ENCODE measurements around the gene ADGRD2.
A peak's percentile ranks its signal among the peaks of the same experiment; 100 is the strongest.

The ADGRD2 gene

DNA sequence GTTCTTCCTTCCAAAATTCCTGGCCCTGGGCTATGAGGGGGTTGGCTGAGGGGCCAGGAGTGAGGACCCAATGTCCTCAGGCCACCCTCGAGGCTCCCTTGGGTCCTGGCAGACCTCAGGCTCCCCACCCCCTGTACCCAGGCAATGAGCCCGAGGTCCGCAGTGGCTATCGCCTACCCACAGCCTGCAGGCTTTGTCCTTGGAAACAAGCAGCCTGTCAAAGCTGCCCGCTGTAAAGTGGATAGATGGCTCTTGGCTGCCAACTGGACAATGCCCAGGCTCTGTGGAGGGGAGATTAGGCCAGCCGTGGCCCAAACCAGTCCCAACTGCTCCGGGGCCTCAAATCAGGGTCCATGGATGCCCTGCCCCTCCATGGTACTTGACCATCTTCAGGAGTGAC is 2.2 kb upstream of the ADGRD2 start:
- Mint-ChIP-seq H3K4me3 (no peak overlapping the region), H3K9me3 (no peaks in the 10 kb centered on the region), H3K27me3 (peaks cover 51% of the 10 kb centered on the region), H3K27ac (no peak overlapping the region), H3K4me1 (peaks cover 14% of the 10 kb centered on the region)
- DNase-seq (no peak), ATAC-seq (no peak)

DNA sequence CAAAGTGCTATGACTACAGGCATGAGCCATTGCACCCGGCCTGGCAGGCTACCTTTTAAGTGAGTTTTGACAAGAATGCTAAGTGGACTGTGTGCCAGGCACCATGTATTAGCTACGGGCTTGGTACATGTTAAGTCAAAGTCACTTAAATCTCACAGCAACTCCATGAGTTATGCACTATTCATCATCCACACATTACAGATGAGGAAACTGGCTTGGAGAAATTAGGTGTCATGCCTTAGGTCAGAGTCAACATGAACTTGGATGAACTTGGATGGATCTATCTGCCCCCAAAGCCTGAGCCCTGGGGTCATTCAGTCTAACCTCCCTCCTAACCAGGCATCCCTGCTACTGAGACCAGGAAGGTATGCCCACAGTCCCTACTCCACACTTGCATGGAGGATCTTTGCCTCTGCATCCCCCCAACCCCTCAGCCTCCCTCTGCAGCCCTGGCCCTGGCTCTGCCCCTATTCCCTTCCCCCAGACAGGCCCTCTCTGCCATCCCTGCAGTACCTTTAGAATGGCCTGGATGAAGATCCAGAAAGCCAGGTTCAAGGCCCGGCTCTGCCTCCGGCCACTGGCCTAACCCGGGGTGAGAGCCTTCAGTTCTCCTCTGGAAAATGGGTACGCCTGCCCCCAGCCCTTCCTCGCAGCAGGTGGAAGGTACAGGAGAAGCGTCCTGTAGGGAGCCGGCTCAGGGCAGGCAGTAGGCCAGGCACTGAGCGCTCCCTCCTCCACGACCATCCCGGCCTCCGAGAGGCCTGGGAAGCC is 685 bp upstream of the ADGRD2 start:
- H3K27me3 Mint-ChIP-seq = peaks cover 51% of the 10 kb centered on the region
- H3K4me3 Mint-ChIP-seq = no peak overlapping the region
- ATAC-seq (no peak), DNase-seq (no peak)
- peaks cover 14% of the 10 kb centered on the region for H3K4me1 Mint-ChIP-seq
- H3K9me3 Mint-ChIP-seq = no peaks in the 10 kb centered on the region
- no peak overlapping the region for H3K27ac Mint-ChIP-seq

DNA sequence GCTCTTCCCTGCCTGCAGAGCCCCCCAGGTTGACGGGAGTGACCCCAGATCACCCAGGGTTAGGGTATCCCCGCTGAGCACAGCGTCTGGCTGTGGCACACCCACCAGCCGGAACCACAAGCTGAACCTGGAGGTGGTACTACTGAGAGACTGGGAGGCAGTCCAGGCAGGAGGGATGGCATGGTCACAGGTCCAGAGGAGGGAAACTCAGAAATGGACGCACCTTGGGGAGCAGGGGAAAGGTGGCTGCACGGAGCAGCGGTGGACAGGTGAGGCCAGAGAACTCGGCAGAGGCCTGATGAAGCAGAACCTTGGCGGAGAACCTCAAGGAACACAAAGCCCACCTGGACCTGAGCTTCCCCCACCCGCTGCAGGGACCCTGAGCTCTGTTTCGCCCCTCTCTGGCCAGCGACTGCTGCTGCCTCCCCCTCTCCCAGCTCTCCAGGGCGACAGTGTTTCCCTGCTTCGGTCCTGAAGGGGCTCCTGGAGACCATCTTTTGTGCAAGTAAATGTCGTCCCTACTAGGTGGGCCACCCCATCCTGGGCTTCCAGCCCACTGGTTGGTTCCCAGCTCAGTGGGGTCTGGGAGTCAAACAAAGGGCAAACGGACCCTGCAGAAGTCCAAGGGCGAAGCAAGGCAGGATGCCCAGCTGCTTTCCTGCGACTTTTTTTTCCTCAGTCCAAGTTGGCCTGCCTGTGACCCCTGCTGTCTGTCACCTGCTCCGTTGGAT is 845 bp downstream of the ADGRD2 start:
- peak overlapping the region in 1 of 2 donors; percentile 72 for H3K4me3 Mint-ChIP-seq
- no peaks in the 10 kb centered on the region for H3K9me3 Mint-ChIP-seq
- peaks cover 14% of the 10 kb centered on the region for H3K4me1 Mint-ChIP-seq
- H3K27me3 Mint-ChIP-seq = peaks cover 51% of the 10 kb centered on the region
- H3K27ac Mint-ChIP-seq = no peak overlapping the region
- DNase-seq (no peak), ATAC-seq (no peak)

DNA sequence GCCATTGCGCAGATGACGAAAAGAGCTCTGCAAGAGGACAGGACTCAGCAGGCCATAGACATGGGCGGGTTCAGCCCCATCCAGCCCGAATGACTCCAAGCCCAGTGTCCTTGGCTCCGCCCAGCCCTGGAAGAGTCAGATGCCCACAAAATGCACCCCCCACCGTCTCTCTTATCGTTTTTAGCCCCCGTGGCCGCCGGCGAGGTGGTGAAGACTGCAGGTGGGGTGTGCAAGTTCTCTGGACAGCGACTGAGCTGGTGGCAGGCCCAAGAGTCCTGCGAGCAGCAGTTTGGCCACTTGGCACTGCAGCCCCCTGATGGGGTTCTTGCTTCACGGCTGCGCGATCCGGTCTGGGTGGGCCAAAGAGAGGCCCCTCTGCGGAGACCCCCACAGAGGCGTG is 2.1 kb downstream of the ADGRD2 start:
- peaks cover 51% of the 10 kb centered on the region for H3K27me3 Mint-ChIP-seq
- ATAC-seq (no peak), DNase-seq (no peak)
- H3K4me3 Mint-ChIP-seq = no peak overlapping the region
- no peak overlapping the region for H3K27ac Mint-ChIP-seq
- H3K9me3 Mint-ChIP-seq = no peaks in the 10 kb centered on the region
- peaks cover 14% of the 10 kb centered on the region for H3K4me1 Mint-ChIP-seq

DNA sequence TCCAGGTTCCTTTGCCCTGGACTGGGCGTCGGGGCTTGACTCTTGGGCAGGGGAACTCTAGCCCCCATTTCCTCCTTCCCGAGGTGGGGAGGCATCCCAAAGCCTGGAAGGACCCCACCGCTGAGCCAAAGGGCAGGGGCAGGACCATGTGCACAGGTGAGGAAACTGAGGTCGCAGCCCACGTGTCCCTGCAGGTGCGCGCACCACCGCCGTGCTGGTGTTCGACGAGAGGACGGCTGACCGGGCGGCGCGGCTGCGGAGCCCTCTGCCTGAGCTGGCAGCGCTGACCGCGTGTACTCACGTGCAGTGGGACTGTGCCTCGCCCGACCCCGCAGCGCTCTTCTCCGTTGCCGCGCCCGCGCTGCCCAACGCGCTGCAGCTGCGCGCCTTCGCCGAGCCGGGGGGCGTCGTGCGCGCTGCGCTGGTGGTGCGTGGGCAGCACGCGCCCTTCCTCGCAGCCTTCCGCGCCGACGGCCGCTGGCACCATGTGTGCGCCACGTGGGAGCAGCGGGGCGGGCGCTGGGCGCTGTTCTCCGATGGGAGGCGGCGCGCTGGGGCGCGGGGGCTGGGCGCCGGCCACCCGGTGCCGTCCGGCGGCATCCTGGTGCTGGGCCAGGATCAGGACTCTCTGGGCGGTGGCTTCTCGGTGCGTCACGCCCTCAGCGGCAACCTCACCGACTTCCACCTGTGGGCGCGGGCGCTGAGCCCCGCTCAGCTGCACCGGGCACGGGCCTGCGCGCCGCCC is 2.8 kb downstream of the ADGRD2 start:
- DNase-seq = no peak
- no peak for ATAC-seq
- Mint-ChIP-seq H3K27ac (no peak overlapping the region), H3K4me1 (peaks cover 14% of the 10 kb centered on the region), H3K9me3 (no peaks in the 10 kb centered on the region), H3K4me3 (no peak overlapping the region), H3K27me3 (peaks cover 50% of the 10 kb centered on the region)

DNA sequence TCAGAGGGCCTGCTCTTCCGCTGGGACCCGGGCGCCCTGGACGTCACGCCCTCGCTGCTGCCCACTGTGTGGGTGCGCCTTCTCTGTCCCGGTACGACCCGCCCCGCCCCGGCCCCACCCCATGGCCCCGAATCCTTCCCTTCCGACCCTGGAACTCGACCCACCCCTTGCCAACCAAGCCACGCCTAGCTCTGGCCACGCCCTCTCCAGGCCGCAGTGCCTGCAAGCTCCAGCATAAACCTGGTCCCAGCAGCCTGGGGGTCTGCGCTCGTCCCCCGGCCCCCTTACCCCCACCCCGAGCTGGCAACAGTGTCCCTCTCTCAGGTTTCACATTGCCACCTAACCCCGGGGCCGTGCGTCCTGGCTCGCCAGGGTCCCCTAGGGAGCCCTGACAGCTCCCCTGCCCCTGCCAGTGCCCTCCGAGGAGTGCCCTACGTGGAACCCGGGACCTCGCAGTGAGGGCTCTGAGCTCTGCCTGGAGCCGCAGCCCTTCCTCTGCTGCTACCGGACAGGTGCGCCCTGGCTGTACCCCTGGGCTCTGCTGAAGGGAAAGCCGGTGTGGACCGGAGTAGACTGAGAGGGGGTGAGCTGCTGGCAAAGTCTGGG is 3.4 kb downstream of the ADGRD2 start:
- H3K27me3 Mint-ChIP-seq = peaks cover 43% of the 10 kb centered on the region
- peaks cover 14% of the 10 kb centered on the region for H3K4me1 Mint-ChIP-seq
- H3K9me3 Mint-ChIP-seq = no peaks in the 10 kb centered on the region
- ATAC-seq (no peak), DNase-seq (no peak)
- no peak overlapping the region for H3K4me3 Mint-ChIP-seq
- no peak overlapping the region for H3K27ac Mint-ChIP-seq

DNA sequence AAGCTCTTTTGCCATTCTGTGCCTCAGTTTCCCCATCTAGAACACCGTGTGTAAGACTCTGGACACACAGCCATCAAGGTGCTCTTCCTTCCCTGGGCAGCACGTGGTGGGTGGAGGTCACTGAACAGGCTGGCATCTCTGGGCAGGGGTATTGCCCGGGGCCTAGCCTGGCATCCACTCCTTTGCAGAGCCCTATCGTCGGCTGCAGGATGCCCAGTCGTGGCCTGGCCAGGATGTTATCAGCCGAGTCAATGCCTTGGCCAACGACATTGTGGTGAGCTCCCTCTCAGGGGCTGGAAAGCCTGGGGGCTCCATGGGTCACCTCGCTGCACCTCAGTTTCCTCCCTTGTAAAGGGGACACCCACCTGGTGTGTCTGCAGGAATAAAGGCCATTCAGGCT is 4.0 kb downstream of the ADGRD2 start:
- no peak for ATAC-seq
- Mint-ChIP-seq H3K27me3 (peaks cover 37% of the 10 kb centered on the region), H3K4me1 (peaks cover 14% of the 10 kb centered on the region), H3K27ac (no peak overlapping the region), H3K9me3 (no peaks in the 10 kb centered on the region), H3K4me3 (no peak overlapping the region)
- no peak for DNase-seq

DNA sequence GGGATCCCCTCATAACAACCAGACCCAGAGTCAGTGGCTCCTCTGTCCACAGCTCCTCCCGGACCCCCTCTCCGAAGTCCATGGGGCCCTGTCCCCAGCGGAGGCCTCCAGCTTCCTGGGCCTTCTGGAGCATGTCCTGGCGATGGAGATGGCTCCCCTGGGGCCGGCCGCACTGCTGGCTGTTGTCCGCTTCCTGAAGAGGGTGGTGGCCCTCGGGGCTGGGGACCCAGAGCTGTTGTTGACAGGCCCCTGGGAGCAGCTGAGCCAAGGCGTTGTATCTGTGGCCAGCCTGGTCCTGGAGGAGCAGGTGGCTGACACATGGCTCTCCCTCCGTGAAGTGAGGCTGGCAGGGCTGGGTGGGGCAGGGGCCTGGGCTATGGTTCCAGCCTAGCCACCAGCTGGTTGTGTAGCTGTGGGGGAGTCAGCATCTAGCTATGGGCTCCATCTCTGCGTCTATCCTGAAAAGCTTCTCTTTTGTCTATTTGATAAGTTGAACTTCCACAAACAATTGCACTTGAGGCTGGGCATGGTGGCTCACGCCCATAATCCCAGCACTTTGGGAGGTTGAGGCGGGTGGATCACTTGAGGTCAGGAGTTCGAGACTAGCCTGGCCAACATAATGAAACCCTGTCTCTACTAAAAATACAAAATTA is 4.7 kb downstream of the ADGRD2 start:
- peaks cover 31% of the 10 kb centered on the region for H3K27me3 Mint-ChIP-seq

DNA sequence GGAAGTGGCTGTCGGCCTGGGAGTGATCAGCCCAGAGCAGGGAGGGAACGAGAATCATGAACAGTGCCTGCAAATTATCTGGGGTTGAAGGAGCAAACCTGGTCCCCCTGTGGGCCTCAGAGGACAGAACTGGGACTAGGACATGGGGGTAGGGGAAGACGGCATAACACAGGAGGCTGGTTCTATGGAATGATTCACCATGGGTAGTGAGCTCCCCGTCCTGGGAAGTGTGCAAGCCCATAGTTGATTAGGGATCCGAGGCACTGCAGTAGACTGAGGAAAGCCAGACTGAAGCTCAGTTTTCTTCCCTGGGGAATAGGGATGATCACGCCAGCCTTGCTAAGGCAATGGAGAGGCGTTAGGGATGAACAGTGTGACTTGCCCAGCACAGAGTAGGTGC is 5.6 kb downstream of the ADGRD2 start:
- Mint-ChIP-seq H3K4me1 (peaks cover 7% of the 10 kb centered on the region), H3K27ac (no peak overlapping the region), H3K9me3 (no peaks in the 10 kb centered on the region), H3K27me3 (peaks cover 22% of the 10 kb centered on the region), H3K4me3 (no peak overlapping the region)
- no peak for DNase-seq
- ATAC-seq = no peak

More for the DNA sequence above, 4.7 kb downstream of the ADGRD2 start:
- H3K9me3 Mint-ChIP-seq = no peaks in the 10 kb centered on the region
- no peak overlapping the region for H3K27ac Mint-ChIP-seq
- DNase-seq (no peak), ATAC-seq (no peak)
- H3K4me3 Mint-ChIP-seq = no peak overlapping the region
- peaks cover 14% of the 10 kb centered on the region for H3K4me1 Mint-ChIP-seq

DNA sequence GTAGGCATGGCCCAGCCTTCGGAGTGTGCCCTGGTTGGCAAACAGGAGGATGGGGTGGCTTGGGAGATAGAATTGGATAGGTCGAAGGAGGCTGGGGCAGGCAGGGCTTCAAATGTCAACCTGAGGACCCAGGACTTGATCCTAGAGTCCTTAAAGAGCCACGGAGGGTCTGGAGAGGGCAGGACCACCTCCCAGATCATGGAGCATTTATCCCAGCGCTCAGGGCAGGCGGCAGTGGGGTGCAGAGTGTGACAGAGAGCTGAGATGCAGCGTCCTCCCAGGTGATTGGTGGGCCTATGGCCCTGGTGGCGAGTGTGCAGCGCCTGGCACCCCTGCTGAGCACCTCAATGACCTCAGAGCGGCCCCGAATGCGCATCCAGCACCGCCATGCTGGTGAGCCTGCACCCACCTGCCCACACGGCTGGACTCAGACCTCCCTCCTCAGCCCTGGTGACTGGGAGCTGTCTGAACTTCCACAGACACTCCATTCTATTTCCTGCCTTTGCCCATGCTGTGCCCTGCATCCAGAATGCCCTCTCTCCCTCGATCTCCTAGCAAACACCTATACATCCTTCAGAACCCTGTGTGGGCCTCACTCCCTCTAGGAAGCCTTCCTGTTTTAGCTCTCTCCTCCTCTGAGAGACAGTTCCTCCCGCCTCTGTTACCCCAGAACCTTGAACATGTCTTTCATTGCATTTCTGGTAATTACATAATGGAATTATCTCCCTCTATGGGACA is 6.3 kb downstream of the ADGRD2 start:
- no peak for DNase-seq

DNA sequence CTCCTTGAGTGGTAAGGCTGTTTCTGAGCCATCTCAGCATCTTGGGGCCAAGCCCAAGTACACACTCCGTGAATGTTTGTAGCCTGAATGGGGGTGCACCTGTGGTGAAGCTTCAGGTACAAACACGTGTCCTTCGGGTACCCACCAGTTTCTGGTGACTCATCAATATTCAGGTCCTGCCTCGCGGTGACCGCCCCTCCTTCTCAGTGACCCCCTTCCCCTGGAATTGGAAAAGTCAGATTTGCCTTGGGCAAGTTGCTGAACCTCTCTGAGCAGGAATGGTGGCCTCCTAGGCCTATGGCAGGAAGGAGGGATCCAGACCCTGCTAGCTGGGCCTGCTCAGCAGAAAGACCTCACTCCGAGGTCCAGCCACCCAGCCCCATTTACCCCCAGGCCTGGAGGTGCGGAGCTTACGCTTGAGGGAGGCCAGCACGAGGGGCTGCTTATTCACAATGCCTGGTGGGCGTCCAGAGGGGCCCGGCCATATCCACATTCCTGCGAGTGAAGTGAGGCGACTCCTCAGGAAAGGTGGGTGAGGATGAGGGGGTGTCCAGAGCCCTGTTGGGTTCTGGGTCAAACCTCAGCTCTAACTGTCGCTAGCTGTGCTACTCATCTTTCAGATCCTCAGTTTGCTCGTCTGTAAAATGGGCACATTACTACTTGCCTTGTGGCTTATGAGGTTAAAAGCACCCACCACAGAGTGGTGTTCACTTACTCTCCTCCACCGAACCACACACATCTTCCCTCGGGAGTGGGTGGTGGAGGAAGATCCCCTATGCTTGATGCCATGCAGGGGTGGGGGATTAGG is 7.0 kb downstream of the ADGRD2 start:
- H3K4me3 Mint-ChIP-seq = no peak overlapping the region
- ATAC-seq = no peak

More for the DNA sequence above, 6.3 kb downstream of the ADGRD2 start:
- peaks cover under 1% of the 10 kb centered on the region for H3K4me1 Mint-ChIP-seq
- H3K27ac Mint-ChIP-seq = no peak overlapping the region
- no peak overlapping the region for H3K4me3 Mint-ChIP-seq
- no peak for ATAC-seq
- H3K27me3 Mint-ChIP-seq = peaks cover 15% of the 10 kb centered on the region
- H3K9me3 Mint-ChIP-seq = no peaks in the 10 kb centered on the region

DNA sequence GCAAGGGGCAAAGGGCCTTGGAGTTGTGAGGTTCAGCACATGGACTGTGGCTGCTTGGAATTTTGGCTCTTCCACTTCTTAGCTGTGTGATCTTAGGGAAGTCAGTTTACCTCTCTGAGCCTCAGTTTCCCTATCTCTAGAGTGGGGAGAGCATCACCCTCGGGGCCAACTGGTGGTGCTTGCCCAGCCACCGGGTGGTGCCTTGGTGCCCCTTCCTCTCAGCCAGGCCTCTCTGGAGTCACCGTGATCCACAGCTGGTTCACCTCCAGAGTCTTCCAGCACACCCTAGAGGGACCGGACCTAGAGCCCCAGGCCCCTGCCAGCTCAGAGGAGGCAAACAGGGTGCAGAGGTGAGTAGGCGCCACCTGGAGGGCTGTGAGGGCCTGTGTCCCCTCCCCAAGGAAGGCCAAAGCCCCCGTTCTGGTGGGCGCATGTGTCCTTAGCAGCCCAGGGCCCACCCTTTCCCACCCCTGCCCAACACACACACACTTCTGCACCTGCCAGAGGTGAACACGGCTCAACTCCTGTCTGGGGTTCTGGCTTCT is 7.7 kb downstream of the ADGRD2 start:
- ATAC-seq = no peak
- Mint-ChIP-seq H3K9me3 (no peaks in the 10 kb centered on the region), H3K4me1 (no peaks in the 10 kb centered on the region), H3K27me3 (peaks cover under 1% of the 10 kb centered on the region), H3K27ac (no peak overlapping the region), H3K4me3 (no peak overlapping the region)
- DNase-seq = no peak

More for the DNA sequence above, 7.0 kb downstream of the ADGRD2 start:
- Mint-ChIP-seq H3K27me3 (peaks cover 7% of the 10 kb centered on the region), H3K4me1 (no peaks in the 10 kb centered on the region), H3K9me3 (no peaks in the 10 kb centered on the region), H3K27ac (no peak overlapping the region)
- DNase-seq = no peak

DNA sequence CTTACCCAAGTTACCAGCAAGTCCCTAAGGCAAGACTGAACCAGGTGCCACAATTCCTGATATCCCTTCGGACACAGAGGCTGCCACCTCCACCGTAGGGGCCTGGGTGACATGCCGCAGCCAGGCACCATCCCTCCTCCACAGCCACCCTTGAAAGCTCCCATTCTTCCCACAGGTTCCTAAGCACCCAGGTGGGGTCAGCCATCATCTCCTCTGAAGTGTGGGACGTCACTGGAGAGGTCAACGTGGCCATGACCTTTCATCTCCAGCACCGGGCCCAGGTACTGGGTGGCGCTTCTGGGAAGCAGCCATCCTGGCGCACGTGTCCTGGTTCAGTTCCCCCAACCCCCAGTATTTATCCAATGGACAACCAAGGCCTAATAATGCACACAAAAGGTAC is 8.2 kb downstream of the ADGRD2 start:
- DNase-seq (no peak), ATAC-seq (no peak)
- no peak overlapping the region for H3K4me3 Mint-ChIP-seq
- no peaks in the 10 kb centered on the region for H3K9me3 Mint-ChIP-seq
- H3K27me3 Mint-ChIP-seq = no peaks in the 10 kb centered on the region
- H3K4me1 Mint-ChIP-seq = no peaks in the 10 kb centered on the region
- H3K27ac Mint-ChIP-seq = no peak overlapping the region

DNA sequence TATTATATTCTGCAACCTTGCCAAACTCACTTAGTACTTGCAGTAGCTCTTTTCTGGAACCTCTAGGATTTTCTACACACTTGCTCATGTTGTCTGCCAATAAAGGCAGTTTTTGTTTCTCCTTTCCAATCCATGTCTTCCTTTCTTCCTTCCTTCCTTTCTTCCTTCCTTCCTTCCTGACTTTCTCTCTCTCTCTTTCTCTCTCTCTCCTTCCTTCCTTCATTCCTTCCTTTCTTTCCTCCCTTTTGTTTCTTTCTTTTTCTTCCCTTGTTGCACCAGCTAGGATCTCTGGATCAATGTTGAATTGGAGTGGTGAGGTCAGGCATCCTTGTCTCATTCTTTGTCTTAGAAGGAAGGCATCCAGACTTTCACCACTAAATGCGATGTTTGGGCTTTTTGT is 12.5 kb downstream of the ADGRD2 start:
- no peak overlapping the region for H3K27ac Mint-ChIP-seq
- DNase-seq (no peak), ATAC-seq (no peak)

More for the DNA sequence above, 12.5 kb downstream of the ADGRD2 start:
- no peaks in the 10 kb centered on the region for H3K4me1 Mint-ChIP-seq
- H3K27me3 Mint-ChIP-seq = peaks cover 11% of the 10 kb centered on the region
- no peaks in the 10 kb centered on the region for H3K9me3 Mint-ChIP-seq
- no peak overlapping the region for H3K4me3 Mint-ChIP-seq
